PC-9 (cell line): ENCODE measurements around the gene CNOT1. TPM values are rescaled to one million over a fixed set of nuclear protein-coding genes. Genes with fewer than 3 reads are reported as not detected.

Source experiments
- BruUV-seq: library from RNA; stranded (reverse); fragments of 400-500 nt; replicated peaks from 2 replicates; lab custom pipeline; 2021; lab: Mats Ljungman, UMichigan
- CTCF ChIA-PET: fragments of 300-600 bp; sonication (Branson Sonifier 250); formaldehyde crosslinking; loops from one replicate; lab custom pipeline; 2022; ENCODE audit warnings: antibody characterized with exemption; lab: Charles Lee
- POLR2A ChIA-PET: fragments of 300-600 bp; sonication (Branson Sonifier 250); formaldehyde crosslinking; loops from one replicate; lab custom pipeline; 2022; ENCODE audit warnings: antibody characterized with exemption; ENCODE audit not compliant: unreplicated experiment; lab: Charles Lee
- DNase-seq, 2 experiments: peaks; one replicate each; pipeline versions ENCODE4 v3.0.0 to v3.0.0-alpha.2; 2015 to 2022; ENCODE audit warnings: mixed read lengths in 1 of 2
- H2AFZ ChIP-seq: fragments of 200-600 bp; sonication (generic); 2 replicates; pipeline ENCODE4 v1.8.1; 2017; ENCODE audit warnings: antibody characterized with exemption
- H3F3A ChIP-seq: fragments of 200-600 bp; sonication (generic); 2 replicates; pipeline ENCODE4 v1.8.1; 2017; ENCODE audit warnings: antibody characterized with exemption, mild to moderate bottlenecking, low read depth; ENCODE audit not compliant: insufficient read depth
- H3K27ac ChIP-seq: fragments of 200-600 bp; sonication (generic); 2 replicates; pipeline ENCODE4 v1.6.1; 2016; ENCODE audit warnings: mixed run types
- H3K27me3 ChIP-seq: fragments of 200-600 bp; sonication (generic); 2 replicates; pipeline ENCODE4 v1.6.1; 2016; ENCODE audit warnings: low read depth, mixed run types; ENCODE audit not compliant: insufficient read depth
- H3K36me3 ChIP-seq: fragments of 200-600 bp; sonication (generic); 2 replicates; pipeline ENCODE4 v1.6.1; 2016; ENCODE audit warnings: low read depth, mixed run types
- H3K4me1 ChIP-seq: fragments of 200-600 bp; sonication (generic); replicated peaks from 2 replicates; pipeline ENCODE4 v1.6.1; 2016; ENCODE audit warnings: mixed run types; ENCODE audit not compliant: insufficient read depth
- H3K4me2 ChIP-seq: fragments of 200-600 bp; sonication (generic); 2 replicates; pipeline ENCODE4 v1.6.1; 2017; ENCODE audit warnings: mixed run types
- H3K4me3 ChIP-seq: fragments of 200-600 bp; sonication (generic); 2 replicates; pipeline ENCODE4 v1.6.1; 2016; ENCODE audit warnings: mixed run types
- H3K79me2 ChIP-seq: fragments of 200-600 bp; sonication (generic); 2 replicates; pipeline ENCODE4 v1.6.1; 2017; ENCODE audit warnings: low read depth, mixed run types
- H3K9me2 ChIP-seq: fragments of 200-600 bp; sonication (generic); 2 replicates; pipeline ENCODE4 v1.8.1; 2017; ENCODE audit warnings: mild to moderate bottlenecking; ENCODE audit not compliant: insufficient read depth
- H3K9me3 ChIP-seq: fragments of 200-600 bp; sonication (generic); 2 replicates; pipeline ENCODE4 v1.8.1; 2016; ENCODE audit warnings: low read depth; ENCODE audit not compliant: insufficient read depth
- H4K20me1 ChIP-seq: fragments of 200-600 bp; sonication (generic); 2 replicates; pipeline ENCODE4 v1.8.1; 2017; ENCODE audit not compliant: insufficient read depth
- EZH2 ChIP-seq: fragments of 200-600 bp; sonication (generic); IDR thresholded peaks from 2 replicates; pipeline ENCODE4 v1.8.0; 2017; ENCODE audit warnings: antibody characterized with exemption, low read depth
- intact Hi-C: fragments of 100-400 bp; cut with micrococcal nuclease; formaldehyde crosslinking; loops from one replicate; pipeline ENCODE4 v1.10.0; 2022; ENCODE audit not compliant: unreplicated experiment
- total RNA-seq: library from RNA; stranded (reverse); gene quantifications from 2 replicates; pipeline ENCODE4 v1.2.3, GENCODE V29; 2021
- TF ChIP-seq, protein P1 (sequence below): fragments of 200-600 bp; sonication (generic); conservative IDR thresholded peaks from 2 replicates; pipeline ENCODE4 v1.6.1; 2017; ENCODE audit warnings: mixed run types, antibody characterized with exemption, mild to moderate bottlenecking, moderate library complexity

Gene CNOT1
- total RNA-seq, 1 experiment from 2014 or later, result 233 TPM

GRCh38 chr16:58481931-58482330, 147.7 kb downstream of the CNOT1 start:
- H3F3A ChIP-seq, result no peaks in the 10 kb centered on the region
- no peaks in the 10 kb centered on the region for H3K79me2 ChIP-seq
- ChIA-PET CTCF (no interaction called here), POLR2A (no interaction called here)
- H3K27me3 ChIP-seq, result no peaks in the 10 kb centered on the region
- DNase-seq, result no peak
- no TSS peak for BruUV-seq
- intact Hi-C loops, result no loop called here
- H3K9me2 ChIP-seq, result no peaks in the 10 kb centered on the region
- H3K4me3 ChIP-seq, result no peak overlapping the region
- peaks cover 7% of the 10 kb centered on the region; the same call in 1 of the 2 replicates for H3K4me1 ChIP-seq
- H2AFZ ChIP-seq, result no peak overlapping the region
- H3K9me3 ChIP-seq, result no peaks in the 10 kb centered on the region
- H3K36me3 ChIP-seq, result no peaks in the 10 kb centered on the region
- TF ChIP-seq EZH2, result no peak
- TF ChIP-seq, protein P1, sequence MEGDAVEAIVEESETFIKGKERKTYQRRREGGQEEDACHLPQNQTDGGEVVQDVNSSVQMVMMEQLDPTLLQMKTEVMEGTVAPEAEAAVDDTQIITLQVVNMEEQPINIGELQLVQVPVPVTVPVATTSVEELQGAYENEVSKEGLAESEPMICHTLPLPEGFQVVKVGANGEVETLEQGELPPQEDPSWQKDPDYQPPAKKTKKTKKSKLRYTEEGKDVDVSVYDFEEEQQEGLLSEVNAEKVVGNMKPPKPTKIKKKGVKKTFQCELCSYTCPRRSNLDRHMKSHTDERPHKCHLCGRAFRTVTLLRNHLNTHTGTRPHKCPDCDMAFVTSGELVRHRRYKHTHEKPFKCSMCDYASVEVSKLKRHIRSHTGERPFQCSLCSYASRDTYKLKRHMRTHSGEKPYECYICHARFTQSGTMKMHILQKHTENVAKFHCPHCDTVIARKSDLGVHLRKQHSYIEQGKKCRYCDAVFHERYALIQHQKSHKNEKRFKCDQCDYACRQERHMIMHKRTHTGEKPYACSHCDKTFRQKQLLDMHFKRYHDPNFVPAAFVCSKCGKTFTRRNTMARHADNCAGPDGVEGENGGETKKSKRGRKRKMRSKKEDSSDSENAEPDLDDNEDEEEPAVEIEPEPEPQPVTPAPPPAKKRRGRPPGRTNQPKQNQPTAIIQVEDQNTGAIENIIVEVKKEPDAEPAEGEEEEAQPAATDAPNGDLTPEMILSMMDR, result no peak
- no peaks in the 10 kb centered on the region for H4K20me1 ChIP-seq
- H3K27ac ChIP-seq, result no peak overlapping the region
- H3K4me2 ChIP-seq, result no peak overlapping the region

DNA sequence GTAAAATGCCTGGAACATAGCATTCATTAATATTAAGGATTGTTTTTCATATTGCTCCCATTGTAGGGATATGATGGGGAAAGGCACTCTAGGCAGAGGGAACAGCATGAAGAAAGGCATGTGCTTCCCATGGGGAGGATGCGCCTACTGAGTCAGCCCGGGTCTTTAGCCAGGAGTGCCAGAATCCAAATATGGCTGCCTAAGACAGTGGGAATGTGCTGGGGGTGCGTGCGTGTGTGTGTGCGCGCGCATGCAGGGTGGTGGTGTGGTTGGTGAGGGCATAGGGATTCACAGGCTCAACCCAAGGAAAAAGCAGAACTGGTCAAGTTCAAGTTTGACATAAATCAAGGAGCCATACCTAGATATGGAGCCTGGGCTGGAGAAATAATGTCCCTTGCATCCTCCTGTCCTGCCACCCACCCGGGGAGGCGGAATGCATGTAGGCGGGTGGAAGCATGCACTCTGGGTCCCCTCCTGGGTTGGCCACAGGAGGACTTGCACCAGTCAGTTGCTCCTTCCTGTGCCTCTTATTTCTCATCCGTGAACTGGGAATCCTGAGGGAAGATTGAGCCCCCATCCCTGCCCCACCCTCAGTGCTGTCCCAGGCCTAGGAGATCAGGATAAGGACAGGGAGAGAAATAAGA, 148.3 kb downstream of the CNOT1 start:
- Histone ChIP-seq H3K36me3 (no peaks in the 10 kb centered on the region), H3K9me3 (no peaks in the 10 kb centered on the region), H3K27ac (no peak overlapping the region), H2AFZ (no peak overlapping the region), H3K79me2 (no peaks in the 10 kb centered on the region), H3F3A (no peaks in the 10 kb centered on the region), H3K9me2 (no peaks in the 10 kb centered on the region), H3K4me2 (no peak overlapping the region), H3K27me3 (no peaks in the 10 kb centered on the region), H3K4me1 (peaks cover 7% of the 10 kb centered on the region; the same call in 1 of the 2 replicates), H3K4me3 (no peak overlapping the region), H4K20me1 (no peaks in the 10 kb centered on the region)
- POLR2A ChIA-PET, result interaction anchor here (0.6 kb wide), 1 partner anchor 487 kb away, joined by 11 read pairs; no protein-coding TSS in a partner anchor
- CTCF ChIA-PET, result no interaction called here
- no peak for DNase-seq
- no peak for TF ChIP-seq EZH2
- TF ChIP-seq, protein P1, result no peak
- intact Hi-C loops, result no loop called here
- no TSS peak for BruUV-seq

GRCh38 chr16:58478427-58478826, 151.2 kb downstream of the CNOT1 start:
- H3K9me3 ChIP-seq, result no peaks in the 10 kb centered on the region
- no peak overlapping the region for H3K4me2 ChIP-seq
- H3K4me3 ChIP-seq, result no peak overlapping the region
- H3K4me1 ChIP-seq, result peaks cover 7% of the 10 kb centered on the region; the same call in 1 of the 2 replicates
- intact Hi-C loops, result no loop called here
- ChIA-PET CTCF (interaction anchor here (0.6 kb wide), 1 partner anchor 181 kb away, joined by 6 read pairs; no protein-coding TSS in a partner anchor), POLR2A (interaction anchor here (0.7 kb wide), 1 partner anchor 24 kb away, joined by 8 read pairs; no protein-coding TSS in a partner anchor)
- no peaks in the 10 kb centered on the region for H3K27me3 ChIP-seq
- no peaks in the 10 kb centered on the region for H3F3A ChIP-seq
- H3K36me3 ChIP-seq, result no peaks in the 10 kb centered on the region
- no peaks in the 10 kb centered on the region for H3K9me2 ChIP-seq
- H2AFZ ChIP-seq, result no peak overlapping the region
- H4K20me1 ChIP-seq, result no peaks in the 10 kb centered on the region
- H3K27ac ChIP-seq, result no peak overlapping the region
- TF ChIP-seq, protein P1, result no peak
- TF ChIP-seq EZH2, result no peak
- DNase-seq, result no peak
- H3K79me2 ChIP-seq, result no peaks in the 10 kb centered on the region
- no TSS peak for BruUV-seq
